ENCODE results near the gene ZSCAN16.

GRCh38 chr6:28089054-28089453 lies 35.4 kb upstream of the ZSCAN16 start:
- TF ChIP-seq EZH2 (IDR thresholded peaks at IDR 0.05; ENCODE audit: low read length, unreplicated experiment) (no peak), CTCF (conservative IDR thresholded peaks at IDR 0.05; ENCODE audit: low read depth, low read length) (no peak)

All from PC-3 (cell line).